Effector memory CD8-positive, alpha-beta T cell (primary cell): Measurements from ENCODE around the gene MRPL34.
A peak's percentile ranks its signal among the peaks of the same experiment; 100 is the strongest.
"Not testable (repeated sequence)": the region's sequence is repeated elsewhere in the genome, so short reads cannot be mapped to it uniquely, and the experiment has no call there.

Source experiments
- ATAC-seq: fragments of 150-1000 bp; cut with Tn5 transposase; replicated peaks from 2 replicates; pipeline ENCODE4 v1.10.0; 2021; ENCODE audit warnings: mild to moderate bottlenecking, moderate library complexity
- DNase-seq, 3 experiments: peaks; one replicate each; pipeline ENCODE4 v3.0.0; 2021
- H3K27ac Mint-ChIP-seq, 2 donors: one replicate each; pipeline ENCODE4 v1.8.0; 2022; ENCODE audit warnings: mild to moderate bottlenecking in 2 of 2, mixed read lengths in 2 of 2, moderate library complexity in 2 of 2
- H3K27me3 Mint-ChIP-seq, 2 donors: one replicate each; pipeline ENCODE4 v1.8.0; 2022; ENCODE audit warnings: mixed read lengths in 2 of 2
- H3K36me3 Mint-ChIP-seq: one replicate; pipeline ENCODE4 v1.8.0; 2022; ENCODE audit warnings: mild to moderate bottlenecking, moderate library complexity, mixed read lengths; ENCODE audit not compliant: insufficient read depth
- H3K4me1 Mint-ChIP-seq, 2 donors: one replicate each; pipeline ENCODE4 v1.8.0; 2022; ENCODE audit warnings: low read depth in 2 of 2, mixed read lengths in 2 of 2
- H3K4me3 Mint-ChIP-seq, 2 donors: one replicate each; pipeline ENCODE4 v1.8.0; 2022; ENCODE audit warnings: mild to moderate bottlenecking in 2 of 2, mixed read lengths in 2 of 2, moderate library complexity in 2 of 2
- H3K9me3 Mint-ChIP-seq, 2 donors: one replicate each; pipeline ENCODE4 v1.8.0; 2022; ENCODE audit warnings: mixed read lengths in 2 of 2

Gene MRPL34

GRCh38 chr19:17294051-17294891, 11.4 kb upstream of the MRPL34 start:
- H3K27me3 Mint-ChIP-seq, result no peaks in the 10 kb centered on the region
- DNase-seq, result peak; percentile 36 to 44 (median 41)
- no peaks in the 10 kb centered on the region for H3K9me3 Mint-ChIP-seq
- H3K27ac Mint-ChIP-seq, result no peak overlapping the region
- ATAC-seq, result no peak
- peaks cover 5 to 6% of the 10 kb centered on the region in 2 donors for H3K4me1 Mint-ChIP-seq
- no peak overlapping the region for H3K4me3 Mint-ChIP-seq
- H3K36me3 Mint-ChIP-seq, result no peaks in the 10 kb centered on the region

GRCh38 chr19:17295551-17295950, 10.1 kb upstream of the MRPL34 start:
- not testable (repeated sequence) for ATAC-seq, DNase-seq, H3K9me3 Mint-ChIP-seq, H3K36me3 Mint-ChIP-seq, H3K4me1 Mint-ChIP-seq, H3K4me3 Mint-ChIP-seq, H3K27ac Mint-ChIP-seq, H3K27me3 Mint-ChIP-seq

GRCh38 chr19:17296273-17296672, 9.4 kb upstream of the MRPL34 start:
- ATAC-seq (no peak), DNase-seq (no peak)
- H3K4me1 Mint-ChIP-seq, result peaks cover 5 to 6% of the 10 kb centered on the region in 2 donors
- H3K4me3 Mint-ChIP-seq, result no peak overlapping the region
- no peaks in the 10 kb centered on the region for H3K27me3 Mint-ChIP-seq
- peaks cover 6% of the 10 kb centered on the region for H3K36me3 Mint-ChIP-seq
- H3K9me3 Mint-ChIP-seq, result no peaks in the 10 kb centered on the region
- no peak overlapping the region for H3K27ac Mint-ChIP-seq

- peak overlapping the region in 1 of 2 donors; percentile 62 for H3K27ac Mint-ChIP-seq
- no peaks in the 10 kb centered on the region for H3K9me3 Mint-ChIP-seq
- H3K27me3 Mint-ChIP-seq, result no peaks in the 10 kb centered on the region
- ATAC-seq (no peak), DNase-seq (no peak)
- peaks cover 4 to 5% of the 10 kb centered on the region in 2 donors for H3K4me1 Mint-ChIP-seq
- H3K36me3 Mint-ChIP-seq, result peaks cover 6% of the 10 kb centered on the region
- no peak overlapping the region for H3K4me3 Mint-ChIP-seq
Measured at GRCh38 chr19:17296976-17297375, 8.7 kb upstream of the MRPL34 start.

GRCh38 chr19:17300992-17301619, 4.6 kb upstream of the MRPL34 start:
- DNase-seq (no peak), ATAC-seq (no peak)
- Mint-ChIP-seq H3K27me3 (no peaks in the 10 kb centered on the region), H3K9me3 (no peaks in the 10 kb centered on the region), H3K4me1 (peaks cover 14 to 19% of the 10 kb centered on the region in 2 donors), H3K36me3 (peaks cover 15% of the 10 kb centered on the region), H3K4me3 (peak overlapping the region; percentile 3 to 45), H3K27ac (no peak overlapping the region)

- ATAC-seq, result no peak
- H3K9me3 Mint-ChIP-seq, result no peaks in the 10 kb centered on the region
- H3K4me3 Mint-ChIP-seq, result peak overlapping the region; percentile 74 to 86
- no peak for DNase-seq
- H3K4me1 Mint-ChIP-seq, result peaks cover 20% of the 10 kb centered on the region in 2 donors
- peaks cover 17% of the 10 kb centered on the region for H3K36me3 Mint-ChIP-seq
- no peaks in the 10 kb centered on the region for H3K27me3 Mint-ChIP-seq
- H3K27ac Mint-ChIP-seq, result peak overlapping the region in 1 of 2 donors; percentile 78
Measured at GRCh38 chr19:17302391-17303166, 3.1 kb upstream of the MRPL34 start.

GRCh38 chr19:17303167-17303939, 2.3 kb upstream of the MRPL34 start, which contains the start of gene ABHD8:
Gene ABHD8, minus strand, starts transcription at chr19:17303425. Its CDS starts 1,809 bp downstream, at chr19:17301616.
- Mint-ChIP-seq H3K27me3 (no peaks in the 10 kb centered on the region), H3K4me1 (peaks cover 24 to 25% of the 10 kb centered on the region in 2 donors), H3K9me3 (no peaks in the 10 kb centered on the region), H3K4me3 (peak within 1 kb of the TSS; percentile 74 to 86), H3K36me3 (peaks cover 17% of the 10 kb centered on the region), H3K27ac (peak within 1 kb of the TSS in 1 of 2 donors; percentile 78)
- peak; percentile 68 for ATAC-seq
- DNase-seq, result peak; percentile 91 to 94 (median 92)

- Mint-ChIP-seq H3K9me3 (no peaks in the 10 kb centered on the region), H3K27me3 (no peaks in the 10 kb centered on the region), H3K4me1 (peaks cover 24 to 25% of the 10 kb centered on the region in 2 donors), H3K4me3 (peak overlapping the region; percentile 74 to 86), H3K27ac (peak overlapping the region in 1 of 2 donors; percentile 78), H3K36me3 (peaks cover 19% of the 10 kb centered on the region)
- DNase-seq, result no peak
- no peak for ATAC-seq
Measured at GRCh38 chr19:17303940-17304267, 1.8 kb upstream of the MRPL34 start.

- peaks cover 29 to 32% of the 10 kb centered on the region in 2 donors for H3K4me1 Mint-ChIP-seq
- H3K27ac Mint-ChIP-seq, result peak overlapping the region in 1 of 2 donors; percentile 70
- no peaks in the 10 kb centered on the region for H3K9me3 Mint-ChIP-seq
- no peaks in the 10 kb centered on the region for H3K27me3 Mint-ChIP-seq
- peaks cover 25% of the 10 kb centered on the region for H3K36me3 Mint-ChIP-seq
- DNase-seq (no peak), ATAC-seq (no peak)
- H3K4me3 Mint-ChIP-seq, result peak overlapping the region; percentile 84 to 86
Measured at GRCh38 chr19:17304386-17305215, 1.1 kb upstream of the MRPL34 start.

- Mint-ChIP-seq H3K4me3 (peak overlapping the region; percentile 84 to 86), H3K27me3 (no peaks in the 10 kb centered on the region), H3K9me3 (no peaks in the 10 kb centered on the region), H3K4me1 (peaks cover 32 to 36% of the 10 kb centered on the region in 2 donors), H3K36me3 (peaks cover 23% of the 10 kb centered on the region), H3K27ac (peak overlapping the region in 1 of 2 donors; percentile 70)
- DNase-seq (no peak), ATAC-seq (no peak)
Measured at GRCh38 chr19:17305216-17305516, 506 bp upstream of the MRPL34 start.

- Mint-ChIP-seq H3K27me3 (no peaks in the 10 kb centered on the region), H3K36me3 (peaks cover 25% of the 10 kb centered on the region), H3K9me3 (no peaks in the 10 kb centered on the region), H3K4me3 (peak overlapping the region; percentile 84 to 86), H3K27ac (peak overlapping the region in 1 of 2 donors; percentile 70), H3K4me1 (peaks cover 40 to 44% of the 10 kb centered on the region in 2 donors)
- ATAC-seq (no peak), DNase-seq (no peak)
Measured at GRCh38 chr19:17306285-17306714, 628 bp downstream of the MRPL34 start.

GRCh38 chr19:17307876-17308377, 2.3 kb downstream of the MRPL34 start:
- Mint-ChIP-seq H3K4me1 (peaks cover 43 to 46% of the 10 kb centered on the region in 2 donors), H3K4me3 (peak overlapping the region; percentile 65 to 86)

More at GRCh38 chr19:17307876-17308377, 2.3 kb downstream of the MRPL34 start:
- no peaks in the 10 kb centered on the region for H3K27me3 Mint-ChIP-seq
- no peak for DNase-seq
- peak overlapping the region in 1 of 2 donors; percentile 56 for H3K27ac Mint-ChIP-seq
- peaks cover 27% of the 10 kb centered on the region for H3K36me3 Mint-ChIP-seq
- H3K9me3 Mint-ChIP-seq, result no peaks in the 10 kb centered on the region
- ATAC-seq, result no peak
